NB4 (cell line): ENCODE results near the gene BORCS8.

Experiments
- CTCF ChIP-seq: IDR thresholded peaks from one replicate; pipeline ENCODE4 v1.5.1; 2012; ENCODE audit warnings: low read depth, low read length
- MAX ChIP-seq: IDR thresholded peaks from 2 replicates; pipeline ENCODE4 v1.6.1; 2011; ENCODE audit warnings: low read depth, low read length
- POLR2A ChIP-seq: IDR thresholded peaks from 2 replicates; pipeline ENCODE4 v1.6.1; 2011; ENCODE audit warnings: mild to moderate bottlenecking; ENCODE audit not compliant: insufficient read length; ENCODE audit errors: extremely low read depth

GRCh38 chr19:19169236-19170052, 22.5 kb downstream of the BORCS8 start:
- no peak for TF ChIP-seq CTCF
- TF ChIP-seq POLR2A: no peak
- no peak for TF ChIP-seq MAX
